CD8-positive, alpha-beta memory T cell (primary cell): ENCODE measurements around the gene PLEKHA7. TPM values are rescaled to one million over a fixed set of nuclear protein-coding genes. Genes with fewer than 3 reads are reported as not detected.
A peak's percentile ranks its signal among the peaks of the same experiment; 100 is the strongest.

Experiments used
- CTCF ChIA-PET: fragments of 350-600 bp; sonication (Branson Sonifier 250); formaldehyde crosslinking; loops from one replicate; lab custom pipeline; 2021; ENCODE audit warnings: antibody characterized with exemption; lab: Charles Lee
- POLR2A ChIA-PET: fragments of 350-600 bp; sonication (Branson Sonifier 250); formaldehyde crosslinking; loops from one replicate; lab custom pipeline; 2021; ENCODE audit warnings: antibody characterized with exemption; lab: Charles Lee
- DNase-seq, 5 donors: peaks; one replicate each; pipeline versions ENCODE4 v3.0.0 to v3.0.0-alpha.2; 2020 to 2022; ENCODE audit warnings: mixed read lengths in 1 of 5
- H3K27ac ChIP-seq: one replicate; pipeline ENCODE4 v1.7.0; 2013; ENCODE audit warnings: low read depth, mild to moderate bottlenecking, low read length, moderate library complexity
- H3K27me3 ChIP-seq: 2 replicates; pipeline ENCODE4 v1.7.0; 2013; ENCODE audit warnings: low read length, mild to moderate bottlenecking; ENCODE audit not compliant: insufficient read depth, poor library complexity, severe bottlenecking
- H3K36me3 ChIP-seq: 2 replicates; pipeline ENCODE4 v1.7.0; 2013; ENCODE audit warnings: mild to moderate bottlenecking, low read length, moderate library complexity; ENCODE audit not compliant: insufficient read depth
- H3K4me1 ChIP-seq: 2 replicates; pipeline ENCODE4 v1.7.0; 2013; ENCODE audit warnings: mild to moderate bottlenecking, low read length, moderate library complexity; ENCODE audit not compliant: insufficient read depth
- H3K4me3 ChIP-seq: 2 replicates; pipeline ENCODE4 v1.7.0; 2013; ENCODE audit warnings: mild to moderate bottlenecking, low read length
- H3K9me3 ChIP-seq: 2 replicates; pipeline ENCODE4 v1.7.0; 2013; ENCODE audit warnings: mild to moderate bottlenecking, low read length
- H3K27ac Mint-ChIP-seq, 8 donors: one replicate each; pipeline ENCODE4 v1.8.0; 2020 to 2021; ENCODE audit warnings: mixed read lengths in 8 of 8, mild to moderate bottlenecking in 6 of 8, inconsistent platforms in 3 of 8, moderate library complexity in 3 of 8
- H3K27me3 Mint-ChIP-seq, 2 donors: one replicate each; pipeline ENCODE4 v1.8.0; 2020 to 2021; ENCODE audit warnings: mixed read lengths in 2 of 2, mild to moderate bottlenecking in 1 of 2, moderate library complexity in 1 of 2
- H3K36me3 Mint-ChIP-seq, 3 donors: one replicate each; pipeline ENCODE4 v1.8.0; 2020 to 2021; ENCODE audit warnings: mixed read lengths in 3 of 3, inconsistent platforms in 1 of 3, mild to moderate bottlenecking in 1 of 3
- H3K4me1 Mint-ChIP-seq, 3 donors: one replicate each; pipeline ENCODE4 v1.8.0; 2020 to 2021; ENCODE audit warnings: mixed read lengths in 3 of 3, inconsistent platforms in 1 of 3, mild to moderate bottlenecking in 1 of 3
- H3K4me3 Mint-ChIP-seq, 7 donors: one replicate each; pipeline ENCODE4 v1.8.0; 2020 to 2021; ENCODE audit warnings: mixed read lengths in 7 of 7, mild to moderate bottlenecking in 6 of 7, moderate library complexity in 4 of 7, inconsistent platforms in 2 of 7
- H3K9me3 Mint-ChIP-seq, 5 donors: one replicate each; pipeline ENCODE4 v1.8.0; 2020 to 2022; ENCODE audit warnings: mixed read lengths in 5 of 5, mild to moderate bottlenecking in 3 of 5, moderate library complexity in 2 of 5, inconsistent platforms in 1 of 5
- polyA plus RNA-seq: library from polyadenylated mRNA; unstranded; fragments of 300-500 nt; fragmentation: Illumina TruSeq; gene quantifications from one replicate; pipeline ENCODE4 v1.2.3, GENCODE V29; 2021
- total RNA-seq, 2 experiments: library from RNA; stranded (reverse); gene quantifications; one replicate each; pipeline ENCODE4 v1.2.3, GENCODE V29; 2021

Gene PLEKHA7
- total and polyA plus RNA-seq, 3 experiments from 2014 or later, result 4.1 to 6.6 (median 5.3) TPM

- H3K4me3 Mint-ChIP-seq, result no peak overlapping the region
- peaks cover 44% of the 10 kb centered on the region for H3K4me1 ChIP-seq
- no peak overlapping the region for H3K27ac Mint-ChIP-seq
- CTCF ChIA-PET, result interaction anchor here (0.7 to 1.4 kb wide), 3 partner anchors 12 to 340 kb away, joined by 3 read pairs; no protein-coding TSS in a partner anchor
- POLR2A ChIA-PET, result interaction anchor here (1.6 kb wide), 1 partner anchor 1656 kb away, joined by 4 read pairs; no protein-coding TSS in a partner anchor
- H3K4me3 ChIP-seq, result peak overlapping the region; percentile 96
- peaks cover 3% of the 10 kb centered on the region for H3K36me3 ChIP-seq
- peak in 2 of 5 donors; percentile 14 to 38 for DNase-seq
- no peaks in the 10 kb centered on the region for H3K27me3 Mint-ChIP-seq
- H3K36me3 Mint-ChIP-seq, result peaks cover 0 to 24% (median 3%) of the 10 kb centered on the region in 3 donors
- H3K27me3 ChIP-seq, result no peaks in the 10 kb centered on the region
- no peaks in the 10 kb centered on the region for H3K9me3 Mint-ChIP-seq
- peaks cover 6 to 31% (median 29%) of the 10 kb centered on the region in 3 donors for H3K4me1 Mint-ChIP-seq
- peak overlapping the region; percentile 100 for H3K27ac ChIP-seq
- no peaks in the 10 kb centered on the region for H3K9me3 ChIP-seq
Observed at GRCh38 chr11:16738947-16739815, 275.0 kb downstream of the PLEKHA7 start.

- H3K4me1 ChIP-seq, result peaks cover 39% of the 10 kb centered on the region
- Mint-ChIP-seq H3K4me1 (peaks cover 6 to 24% (median 23%) of the 10 kb centered on the region in 3 donors), H3K9me3 (no peaks in the 10 kb centered on the region), H3K27ac (peak within 1 kb of the TSS in 1 of 8 donors; percentile 24), H3K36me3 (peaks cover 0 to 19% (median 3%) of the 10 kb centered on the region in 3 donors), H3K27me3 (no peaks in the 10 kb centered on the region), H3K4me3 (no peak within 1 kb of the TSS)
- H3K27me3 ChIP-seq, result no peaks in the 10 kb centered on the region
- peak; percentile 89 to 98 (median 96) for DNase-seq
- peak within 1 kb of the TSS; percentile 96 for H3K4me3 ChIP-seq
- peak within 1 kb of the TSS; percentile 100 for H3K27ac ChIP-seq
- H3K9me3 ChIP-seq, result no peaks in the 10 kb centered on the region
- ChIA-PET CTCF (interaction anchor here (0.7 to 1.4 kb wide), 4 partner anchors 11 to 341 kb away, joined by 3 read pairs; no protein-coding TSS in a partner anchor), POLR2A (interaction anchor here (1.6 kb wide), 1 partner anchor 1657 kb away, joined by 4 read pairs; no protein-coding TSS in a partner anchor)
- H3K36me3 ChIP-seq, result no peaks in the 10 kb centered on the region
Observed at GRCh38 chr11:16738193-16738946, 275.8 kb downstream of the PLEKHA7 start, which contains the start of gene C11orf58. C11orf58 (plus strand) TSS chr11:16738647; CDS start chr11:16738779, 132 bp downstream.

GRCh38 chr11:16737818-16738192 lies 276.4 kb downstream of the PLEKHA7 start:
- H3K4me1 Mint-ChIP-seq, result peaks cover 6 to 19% (median 19%) of the 10 kb centered on the region in 3 donors
- H3K27me3 ChIP-seq, result no peaks in the 10 kb centered on the region
- H3K36me3 ChIP-seq, result no peaks in the 10 kb centered on the region
- H3K4me3 ChIP-seq, result peak overlapping the region; percentile 96
- ChIA-PET POLR2A (interaction anchor here (1.6 kb wide), 1 partner anchor 1658 kb away, joined by 4 read pairs; no protein-coding TSS in a partner anchor), CTCF (interaction anchor here (0.7 to 1.4 kb wide), 2 partner anchors 11 to 341 kb away, joined by 3 read pairs; no protein-coding TSS in a partner anchor)
- no peak for DNase-seq
- H3K9me3 ChIP-seq, result no peaks in the 10 kb centered on the region
- H3K27ac Mint-ChIP-seq, result no peak overlapping the region
- peak overlapping the region; percentile 100 for H3K27ac ChIP-seq
- peaks cover 35% of the 10 kb centered on the region for H3K4me1 ChIP-seq
- H3K9me3 Mint-ChIP-seq, result no peaks in the 10 kb centered on the region
- H3K36me3 Mint-ChIP-seq, result peaks cover 0 to 16% (median 0%) of the 10 kb centered on the region in 3 donors
- H3K4me3 Mint-ChIP-seq, result no peak overlapping the region
- H3K27me3 Mint-ChIP-seq, result no peaks in the 10 kb centered on the region

Other genes with a start within 250 kb of the PLEKHA7 start
- gene RPS13, start 63.3 kb upstream of the PLEKHA7 start, total RNA-seq, result 1,000 to 10,000 TPM; 1,568 to 1,569 TPM
- 1,667 TPM for gene RPS13, start 63.3 kb upstream of the PLEKHA7 start, polyA plus RNA-seq
- 10 to 100 TPM; 30.4 to 33.0 TPM for gene PIK3C2A, start 193.6 kb upstream of the PLEKHA7 start, total RNA-seq
- gene PIK3C2A, start 193.6 kb upstream of the PLEKHA7 start, polyA plus RNA-seq, result 8.1 TPM